IPS-18a (cell line): ENCODE data around the gene DNAH11.
"Not testable (repeated sequence)": the region's sequence is repeated elsewhere in the genome, so short reads cannot be mapped to it uniquely, and the experiment has no call there.

Source experiments
- H3K27ac ChIP-seq: one replicate; pipeline ENCODE4 v1.5.1; 2013; ENCODE audit warnings: low read length
- H3K27me3 ChIP-seq: one replicate; pipeline ENCODE4 v1.6.1; 2013; ENCODE audit warnings: mild to moderate bottlenecking, low read length; ENCODE audit not compliant: control insufficient read depth, insufficient read depth
- H3K36me3 ChIP-seq: one replicate; pipeline ENCODE4 v1.6.1; 2013; ENCODE audit warnings: low read depth, low read length; ENCODE audit not compliant: control insufficient read depth
- H3K4me1 ChIP-seq: one replicate; pipeline ENCODE4 v1.6.1; 2013; ENCODE audit warnings: low read depth, low read length; ENCODE audit not compliant: control insufficient read depth
- H3K4me3 ChIP-seq: one replicate; pipeline ENCODE4 v1.5.1; 2013; ENCODE audit warnings: low read length
- H3K9ac ChIP-seq: one replicate; pipeline ENCODE4 v1.6.1; 2013; ENCODE audit warnings: mild to moderate bottlenecking, low read length, moderate library complexity
- H3K9me3 ChIP-seq: one replicate; pipeline ENCODE4 v1.6.1; 2013; ENCODE audit warnings: low read depth, low read length; ENCODE audit not compliant: control insufficient read depth

The DNAH11 gene

DNA sequence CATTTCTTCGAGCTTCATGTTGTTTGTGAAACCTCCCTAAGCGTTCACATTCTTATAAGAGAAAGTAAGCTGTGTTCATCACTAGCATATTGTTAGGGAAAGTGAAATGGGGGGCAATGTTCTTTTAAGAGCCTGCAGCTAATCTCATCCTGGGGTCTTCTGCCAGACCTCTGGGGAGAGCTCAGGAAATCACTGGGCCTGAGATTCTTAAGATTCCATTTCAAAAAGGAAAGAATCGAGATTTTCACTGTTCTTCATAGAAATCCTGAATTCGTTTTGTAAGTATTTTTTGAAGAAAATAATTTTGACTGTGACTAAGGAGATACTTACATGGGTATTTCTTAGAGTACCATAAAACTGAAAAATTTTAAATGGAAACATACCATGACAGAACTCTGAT is 242.2 kb downstream of the DNAH11 start:
- Histone ChIP-seq H3K36me3 (no peaks in the 10 kb centered on the region), H3K9me3 (no peaks in the 10 kb centered on the region), H3K27me3 (no peaks in the 10 kb centered on the region), H3K27ac (no peak overlapping the region), H3K4me1 (peaks cover 4% of the 10 kb centered on the region), H3K4me3 (no peak overlapping the region), H3K9ac (no peak overlapping the region)

DNA sequence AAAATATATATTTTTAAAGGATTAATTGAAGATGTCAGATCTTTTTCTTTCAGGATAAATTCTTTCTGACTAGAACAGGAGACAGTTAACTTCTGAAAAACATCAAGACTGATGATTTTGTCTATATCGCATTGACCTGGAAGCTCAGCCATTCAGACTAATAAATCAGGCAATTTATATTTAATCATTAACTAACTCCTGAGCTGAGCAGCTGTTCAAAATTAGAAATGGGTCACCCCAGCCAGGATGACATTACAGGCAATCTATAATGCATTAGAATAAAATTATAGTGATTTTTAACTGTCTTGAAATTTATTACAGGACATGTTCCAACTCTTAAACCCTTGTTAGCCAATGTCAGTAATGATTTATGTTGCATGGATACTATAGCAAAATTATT is 263.0 kb downstream of the DNAH11 start:
- Histone ChIP-seq H3K9ac (no peak overlapping the region), H3K4me3 (no peak overlapping the region), H3K9me3 (no peaks in the 10 kb centered on the region), H3K27ac (no peak overlapping the region), H3K27me3 (no peaks in the 10 kb centered on the region), H3K36me3 (no peaks in the 10 kb centered on the region), H3K4me1 (no peaks in the 10 kb centered on the region)

DNA sequence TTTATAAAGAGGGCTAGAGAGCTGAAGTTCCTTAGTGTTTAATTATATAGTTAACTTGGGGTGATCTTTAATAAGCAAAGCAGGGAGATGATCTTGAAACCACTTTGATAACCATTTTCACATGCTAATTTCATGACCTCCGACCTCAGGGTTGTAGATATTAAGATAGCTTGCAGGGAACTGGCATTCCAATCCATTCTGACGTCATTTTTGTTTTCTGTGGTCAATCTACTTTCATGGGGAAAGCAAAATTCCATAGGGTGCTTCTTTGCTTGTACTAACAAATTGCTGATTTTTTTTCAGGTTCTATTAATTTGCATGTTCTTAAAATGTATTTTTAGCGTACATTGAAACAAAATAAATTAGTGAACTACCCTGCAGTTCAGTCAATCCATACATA is 263.5 kb downstream of the DNAH11 start:
- Histone ChIP-seq H3K4me3 (no peak overlapping the region), H3K9me3 (no peaks in the 10 kb centered on the region), H3K27ac (no peak overlapping the region), H3K27me3 (no peaks in the 10 kb centered on the region), H3K4me1 (no peaks in the 10 kb centered on the region), H3K36me3 (no peaks in the 10 kb centered on the region), H3K9ac (no peak overlapping the region)

DNA sequence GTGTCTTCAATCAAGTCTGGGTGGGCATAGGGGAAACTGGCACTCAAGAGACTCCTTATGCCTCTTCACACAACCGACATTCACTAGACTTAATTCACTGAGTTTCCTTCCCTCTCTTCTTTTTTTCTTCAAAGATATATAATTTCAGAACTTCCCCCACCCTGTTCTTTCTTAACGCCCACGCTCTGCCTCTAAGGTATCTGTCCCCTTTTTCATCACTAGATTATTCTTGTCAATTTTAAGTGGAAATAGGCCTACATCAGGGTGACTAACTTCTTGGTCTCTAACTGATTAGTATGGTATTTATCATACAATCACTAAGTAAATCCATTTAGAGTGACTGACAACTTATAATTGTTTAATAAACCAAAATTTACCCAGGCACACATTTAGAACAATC is 276.2 kb downstream of the DNAH11 start:
- H3K27ac ChIP-seq: no peak overlapping the region
- no peak overlapping the region for H3K4me3 ChIP-seq
- H3K9me3 ChIP-seq: no peaks in the 10 kb centered on the region
- H3K4me1 ChIP-seq: no peaks in the 10 kb centered on the region
- H3K36me3 ChIP-seq: no peaks in the 10 kb centered on the region
- no peak overlapping the region for H3K9ac ChIP-seq
- H3K27me3 ChIP-seq: no peaks in the 10 kb centered on the region

DNA sequence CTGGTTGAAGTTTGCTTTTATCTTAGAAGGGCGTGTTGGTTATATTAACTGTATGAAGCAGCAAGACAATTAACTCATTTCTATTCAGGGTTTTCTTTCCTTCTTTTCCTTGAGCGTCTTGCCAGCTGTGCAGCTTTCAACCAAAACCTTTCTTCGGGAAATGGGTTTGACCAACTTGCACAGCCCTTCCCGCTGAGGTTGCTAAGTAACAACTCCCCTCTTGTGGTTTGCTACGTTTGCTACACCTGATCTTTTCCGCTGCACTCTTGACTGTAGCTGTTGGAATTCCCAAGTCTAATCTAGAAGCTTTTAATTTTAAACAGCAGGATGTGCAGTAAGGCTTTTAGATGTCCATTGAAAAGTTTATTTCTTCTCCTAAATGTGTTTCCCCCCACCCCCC is 286.0 kb downstream of the DNAH11 start:
- no peak overlapping the region for H3K4me3 ChIP-seq
- H3K9me3 ChIP-seq: no peaks in the 10 kb centered on the region
- H3K36me3 ChIP-seq: no peaks in the 10 kb centered on the region
- peak overlapping the region; percentile 22 for H3K9ac ChIP-seq
- H3K27me3 ChIP-seq: no peaks in the 10 kb centered on the region
- no peaks in the 10 kb centered on the region for H3K4me1 ChIP-seq
- H3K27ac ChIP-seq: no peak overlapping the region

DNA sequence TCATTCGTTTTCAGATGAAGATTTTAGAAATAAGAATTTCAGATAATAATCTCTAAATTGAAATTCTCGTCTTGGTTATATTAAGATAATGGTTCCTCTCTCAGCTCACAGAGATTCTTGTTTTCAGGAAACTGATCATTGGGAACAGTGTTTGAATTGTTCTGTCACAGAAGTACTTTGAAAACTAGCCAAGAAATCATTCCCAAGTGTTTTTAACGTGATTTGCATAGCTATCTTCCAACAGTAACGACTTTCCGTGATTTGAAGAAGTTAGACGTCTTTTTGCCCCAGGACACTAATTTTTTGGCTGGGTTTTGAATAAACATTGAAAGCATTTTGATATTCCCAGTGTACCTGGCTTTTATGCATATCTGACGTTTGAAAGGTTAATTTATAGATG is 286.9 kb downstream of the DNAH11 start:
- no peaks in the 10 kb centered on the region for H3K27me3 ChIP-seq
- H3K4me3 ChIP-seq: no peak overlapping the region
- no peaks in the 10 kb centered on the region for H3K4me1 ChIP-seq
- no peaks in the 10 kb centered on the region for H3K36me3 ChIP-seq
- H3K27ac ChIP-seq: no peak overlapping the region
- no peak overlapping the region for H3K9ac ChIP-seq
- H3K9me3 ChIP-seq: no peaks in the 10 kb centered on the region

DNA sequence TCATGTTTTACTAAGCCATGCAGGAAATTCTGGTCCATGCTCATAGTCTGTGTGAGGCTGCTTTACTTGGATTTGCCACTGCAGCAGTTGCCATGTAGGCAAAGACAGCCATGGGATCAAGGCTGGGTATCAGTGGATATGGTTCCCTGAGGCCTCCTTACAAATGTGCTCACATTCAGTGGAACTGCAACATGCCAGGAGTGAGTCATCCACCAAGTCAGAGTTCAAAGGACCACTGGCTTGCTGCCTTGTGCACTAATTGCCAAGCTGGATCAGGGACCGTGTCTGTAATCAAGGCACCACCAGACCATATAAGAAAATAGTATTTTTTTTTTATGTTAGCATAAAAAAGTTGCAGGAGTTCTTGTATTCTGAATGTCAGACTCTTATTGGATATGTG is 301.9 kb downstream of the DNAH11 start:
- Histone ChIP-seq H3K4me1 (no peaks in the 10 kb centered on the region), H3K4me3 (no peak overlapping the region), H3K9me3 (no peaks in the 10 kb centered on the region), H3K36me3 (no peaks in the 10 kb centered on the region), H3K27me3 (no peaks in the 10 kb centered on the region), H3K9ac (no peak overlapping the region), H3K27ac (no peak overlapping the region)

DNA sequence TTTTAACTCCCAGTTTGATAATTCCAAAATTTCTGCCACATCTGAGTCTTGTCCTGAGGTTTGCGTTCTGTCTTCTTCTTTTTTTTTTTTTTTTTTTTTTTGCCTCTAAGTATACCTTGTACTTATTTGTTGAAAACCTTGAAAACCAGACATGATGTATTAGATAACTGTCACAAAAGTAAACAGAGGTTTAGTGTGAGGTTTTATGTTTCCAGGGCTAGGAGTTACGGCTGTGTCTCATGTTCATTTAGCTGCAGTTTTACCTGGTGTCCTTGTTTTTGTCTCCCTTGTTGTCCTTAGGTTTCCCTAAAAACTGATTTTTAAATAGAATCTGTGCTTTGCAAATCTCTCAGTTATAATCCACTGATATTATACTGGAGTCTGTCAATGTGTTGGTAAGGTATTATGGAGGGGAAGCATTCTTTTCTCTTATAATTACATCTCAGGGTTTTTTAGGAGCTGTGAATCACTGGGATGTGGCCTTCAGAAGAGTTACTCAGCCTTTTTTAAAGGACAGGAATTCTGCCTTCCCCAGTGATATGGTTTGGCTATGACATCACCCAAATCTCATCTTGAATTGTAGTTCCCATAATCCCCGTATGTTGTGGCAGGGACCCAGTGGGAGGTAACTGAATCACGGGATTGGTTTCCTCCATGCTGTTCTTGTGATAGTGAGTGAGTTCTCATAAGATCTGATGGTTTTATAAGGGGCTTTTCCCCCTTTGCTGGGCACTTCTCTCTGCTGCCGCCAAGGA is 307.9 kb downstream of the DNAH11 start:
- Histone ChIP-seq H3K9me3 (no peaks in the 10 kb centered on the region), H3K4me1 (no peaks in the 10 kb centered on the region), H3K9ac (no peak overlapping the region), H3K36me3 (no peaks in the 10 kb centered on the region), H3K27me3 (no peaks in the 10 kb centered on the region), H3K27ac (no peak overlapping the region), H3K4me3 (no peak overlapping the region)

DNA sequence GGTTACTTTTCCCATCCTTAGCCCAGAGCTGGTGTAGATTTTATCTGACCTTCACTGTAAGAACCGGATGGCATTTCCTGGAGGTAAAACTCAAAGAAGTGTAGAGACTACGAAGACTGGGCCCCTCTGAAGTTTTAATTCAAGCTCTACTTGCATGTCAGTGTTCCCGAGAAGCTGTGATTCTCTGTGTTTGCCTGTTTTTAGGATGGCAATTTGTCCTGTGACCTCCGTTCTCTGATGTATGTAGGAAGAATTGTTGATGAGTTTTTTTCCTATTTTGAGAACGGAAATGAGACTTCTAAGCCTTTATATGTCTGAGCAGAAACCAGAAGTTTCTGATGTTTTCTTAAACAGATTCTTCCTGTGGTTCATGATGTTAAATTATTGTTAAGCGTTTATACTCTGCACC is 308.7 kb downstream of the DNAH11 start:
- Histone ChIP-seq H3K36me3 (no peaks in the 10 kb centered on the region), H3K9me3 (no peaks in the 10 kb centered on the region), H3K27me3 (no peaks in the 10 kb centered on the region), H3K27ac (no peak overlapping the region), H3K4me3 (no peak overlapping the region), H3K9ac (no peak overlapping the region), H3K4me1 (no peaks in the 10 kb centered on the region)

DNA sequence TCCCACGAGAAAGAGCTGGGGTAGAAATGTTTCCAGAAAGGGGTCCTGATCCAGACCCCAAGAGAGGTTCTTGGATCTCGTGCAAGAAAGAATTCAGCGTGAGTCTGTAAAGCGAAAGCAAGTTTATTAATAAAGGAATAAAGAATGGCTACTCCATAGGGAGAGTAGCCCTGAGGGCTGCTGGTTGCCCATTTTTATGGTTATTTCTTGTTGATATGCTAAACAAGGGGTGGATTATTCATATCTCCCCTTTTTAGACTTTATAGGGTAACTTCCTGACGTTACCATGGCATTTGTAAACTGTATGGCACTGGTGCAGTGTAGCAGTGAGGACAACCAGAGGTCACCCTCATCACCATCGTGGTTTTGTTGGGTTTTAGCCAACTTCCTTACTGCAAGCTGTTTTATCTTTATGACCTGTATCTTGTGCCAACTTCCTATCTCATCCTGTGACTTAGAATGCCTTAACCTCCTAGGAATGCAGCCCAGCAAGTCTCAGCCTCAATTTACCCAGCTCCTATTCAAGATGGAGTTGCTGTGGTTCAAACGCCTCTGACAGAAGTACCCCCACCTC is 322.9 kb downstream of the DNAH11 start:
- not testable (repeated sequence) for H3K4me3 ChIP-seq, H3K27ac ChIP-seq, H3K27me3 ChIP-seq, H3K9ac ChIP-seq, H3K9me3 ChIP-seq, H3K36me3 ChIP-seq
- H3K4me1 ChIP-seq: peaks cover 56% of the 10 kb centered on the region

DNA sequence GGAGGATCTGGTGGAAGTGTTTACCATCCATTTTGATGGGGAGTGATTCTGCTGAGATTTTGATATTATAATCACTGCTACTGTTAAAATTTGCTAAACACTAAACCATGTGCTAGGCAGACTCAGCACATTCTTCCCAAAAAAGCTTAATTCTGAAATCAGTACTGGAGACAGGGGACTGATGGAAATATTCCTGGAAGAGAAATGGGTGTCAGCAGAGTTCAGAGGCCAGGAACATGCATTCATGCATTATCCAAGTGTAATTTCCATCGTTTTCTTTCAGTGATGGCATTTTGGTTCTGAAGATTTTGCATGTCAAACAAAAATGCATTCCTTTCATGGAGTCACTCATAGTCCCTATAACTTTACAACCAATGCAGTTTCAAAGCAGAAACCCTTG is 323.9 kb downstream of the DNAH11 start:
- H3K36me3 ChIP-seq: no peaks in the 10 kb centered on the region
- no peaks in the 10 kb centered on the region for H3K9me3 ChIP-seq
- no peak overlapping the region for H3K27ac ChIP-seq
- peaks cover 56% of the 10 kb centered on the region for H3K4me1 ChIP-seq
- H3K27me3 ChIP-seq: no peaks in the 10 kb centered on the region
- no peak overlapping the region for H3K4me3 ChIP-seq
- H3K9ac ChIP-seq: no peak overlapping the region

DNA sequence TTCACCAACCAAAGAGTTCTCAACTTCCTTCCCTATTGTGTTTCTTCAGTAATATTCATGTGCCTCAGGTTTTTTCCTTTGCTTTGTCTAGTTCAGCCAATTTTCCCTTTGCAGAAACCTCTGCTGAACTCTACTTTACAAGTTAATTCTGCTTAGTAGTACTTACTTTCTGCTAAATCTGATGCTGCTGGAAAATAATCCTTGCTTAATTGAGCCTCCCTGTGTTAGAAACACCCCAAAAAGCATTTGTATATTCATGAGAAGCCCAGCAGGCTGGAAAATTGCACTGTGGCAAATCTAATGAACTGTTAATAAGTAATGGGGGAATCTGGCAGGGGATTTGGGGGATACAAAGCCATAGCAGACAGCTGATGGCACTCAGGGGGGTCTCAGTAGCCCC is 324.4 kb downstream of the DNAH11 start:
- Histone ChIP-seq H3K27ac (peak overlapping the region; percentile 60), H3K4me1 (peaks cover 56% of the 10 kb centered on the region)

More for the DNA sequence above, 324.4 kb downstream of the DNAH11 start:
- Histone ChIP-seq H3K4me3 (peak overlapping the region; percentile 16), H3K9me3 (no peaks in the 10 kb centered on the region), H3K27me3 (no peaks in the 10 kb centered on the region), H3K9ac (no peak overlapping the region), H3K36me3 (no peaks in the 10 kb centered on the region)
